ENCODE data around the gene RALY.

Gene RALY

GRCh38 chr20:34110025-34110744, 116.5 kb downstream of the RALY start:
- Histone ChIP-seq H3K36me3 (ENCODE audit: control insufficient read depth, insufficient read depth, low read length) (peaks cover 55% of the 10 kb centered on the region), H3K9ac (ENCODE audit: low read length) (peak overlapping the region; percentile 99), H3K27ac (ENCODE audit: low read depth, low read length) (no peak overlapping the region), H3K4me1 (ENCODE audit: control insufficient read depth, insufficient read depth, low read length) (peaks cover 4% of the 10 kb centered on the region; the same call in 1 of the 2 replicates), H3K9me3 (ENCODE audit: control insufficient read depth, insufficient read depth, low read depth, low read length) (no peaks in the 10 kb centered on the region), H3K4me3 (ENCODE audit: low read depth, low read length) (peak overlapping the region; percentile 89), H3K27me3 (ENCODE audit: control insufficient read depth, insufficient read depth, low read length) (no peaks in the 10 kb centered on the region)

- H3K9ac ChIP-seq (ENCODE audit: low read length), result peak overlapping the region; percentile 99
- peaks cover 47% of the 10 kb centered on the region for H3K36me3 ChIP-seq (ENCODE audit: control insufficient read depth, insufficient read depth, low read length)
- H3K9me3 ChIP-seq (ENCODE audit: control insufficient read depth, insufficient read depth, low read depth, low read length), result no peaks in the 10 kb centered on the region
- H3K27ac ChIP-seq (ENCODE audit: low read depth, low read length), result peak overlapping the region; percentile 99
- peak overlapping the region; percentile 89 for H3K4me3 ChIP-seq (ENCODE audit: low read depth, low read length)
- no peaks in the 10 kb centered on the region for H3K27me3 ChIP-seq (ENCODE audit: control insufficient read depth, insufficient read depth, low read length)
- H3K4me1 ChIP-seq (ENCODE audit: control insufficient read depth, insufficient read depth, low read length), result peaks cover 4% of the 10 kb centered on the region; the same call in 1 of the 2 replicates
Measured at GRCh38 chr20:34110745-34111641, 117.3 kb downstream of the RALY start.

- Histone ChIP-seq H3K27ac (ENCODE audit: low read depth, low read length) (peak within 1 kb of the TSS; percentile 99), H3K27me3 (ENCODE audit: control insufficient read depth, insufficient read depth, low read length) (no peaks in the 10 kb centered on the region), H3K9me3 (ENCODE audit: control insufficient read depth, insufficient read depth, low read depth, low read length) (no peaks in the 10 kb centered on the region), H3K36me3 (ENCODE audit: control insufficient read depth, insufficient read depth, low read length) (peaks cover 37% of the 10 kb centered on the region), H3K9ac (ENCODE audit: low read length) (peak within 1 kb of the TSS; percentile 99), H3K4me1 (ENCODE audit: control insufficient read depth, insufficient read depth, low read length) (peaks cover 4% of the 10 kb centered on the region; the same call in 1 of the 2 replicates), H3K4me3 (ENCODE audit: low read depth, low read length) (peak within 1 kb of the TSS; percentile 89)
Measured at GRCh38 chr20:34111702-34112599, 118.2 kb downstream of the RALY start, which contains the start of gene EIF2S2. TSS of gene EIF2S2 (minus strand) at chr20:34112243. CDS start at chr20:34112110, 133 bp downstream.

- Histone ChIP-seq H3K36me3 (ENCODE audit: control insufficient read depth, insufficient read depth, low read length) (peaks cover 30% of the 10 kb centered on the region), H3K9ac (ENCODE audit: low read length) (peak overlapping the region; percentile 99), H3K27ac (ENCODE audit: low read depth, low read length) (peak overlapping the region; percentile 99), H3K4me1 (ENCODE audit: control insufficient read depth, insufficient read depth, low read length) (peaks cover 4% of the 10 kb centered on the region; the same call in 1 of the 2 replicates), H3K27me3 (ENCODE audit: control insufficient read depth, insufficient read depth, low read length) (no peaks in the 10 kb centered on the region), H3K4me3 (ENCODE audit: low read depth, low read length) (peak overlapping the region; percentile 89), H3K9me3 (ENCODE audit: control insufficient read depth, insufficient read depth, low read depth, low read length) (no peaks in the 10 kb centered on the region)
Measured at GRCh38 chr20:34112600-34113101, 118.9 kb downstream of the RALY start.

GRCh38 chr20:34114809-34115208, 121.1 kb downstream of the RALY start:
- H3K27me3 ChIP-seq (ENCODE audit: control insufficient read depth, insufficient read depth, low read length), result no peaks in the 10 kb centered on the region
- H3K27ac ChIP-seq (ENCODE audit: low read depth, low read length), result no peak overlapping the region
- H3K4me1 ChIP-seq (ENCODE audit: control insufficient read depth, insufficient read depth, low read length), result peaks cover 4% of the 10 kb centered on the region; the same call in 1 of the 2 replicates
- H3K4me3 ChIP-seq (ENCODE audit: low read depth, low read length), result no peak overlapping the region
- no peak overlapping the region for H3K9ac ChIP-seq (ENCODE audit: low read length)
- H3K9me3 ChIP-seq (ENCODE audit: control insufficient read depth, insufficient read depth, low read depth, low read length), result no peaks in the 10 kb centered on the region
- peaks cover 10% of the 10 kb centered on the region for H3K36me3 ChIP-seq (ENCODE audit: control insufficient read depth, insufficient read depth, low read length)

GRCh38 chr20:34115232-34115631, 121.5 kb downstream of the RALY start:
- peaks cover 6% of the 10 kb centered on the region; the same call in 1 of the 2 replicates for H3K36me3 ChIP-seq (ENCODE audit: control insufficient read depth, insufficient read depth, low read length)
- no peak overlapping the region for H3K27ac ChIP-seq (ENCODE audit: low read depth, low read length)
- H3K4me3 ChIP-seq (ENCODE audit: low read depth, low read length), result no peak overlapping the region
- H3K4me1 ChIP-seq (ENCODE audit: control insufficient read depth, insufficient read depth, low read length), result peaks cover 2% of the 10 kb centered on the region; the same call in 1 of the 2 replicates
- no peak overlapping the region for H3K9ac ChIP-seq (ENCODE audit: low read length)
- no peaks in the 10 kb centered on the region for H3K9me3 ChIP-seq (ENCODE audit: control insufficient read depth, insufficient read depth, low read depth, low read length)
- H3K27me3 ChIP-seq (ENCODE audit: control insufficient read depth, insufficient read depth, low read length), result no peaks in the 10 kb centered on the region

GRCh38 chr20:34120213-34120612, 126.5 kb downstream of the RALY start:
- Histone ChIP-seq H3K4me3 (ENCODE audit: low read depth, low read length) (no peak overlapping the region), H3K27ac (ENCODE audit: low read depth, low read length) (no peak overlapping the region), H3K9me3 (ENCODE audit: control insufficient read depth, insufficient read depth, low read depth, low read length) (no peaks in the 10 kb centered on the region), H3K36me3 (ENCODE audit: control insufficient read depth, insufficient read depth, low read length) (no peaks in the 10 kb centered on the region), H3K9ac (ENCODE audit: low read length) (no peak overlapping the region), H3K4me1 (ENCODE audit: control insufficient read depth, insufficient read depth, low read length) (no peaks in the 10 kb centered on the region), H3K27me3 (ENCODE audit: control insufficient read depth, insufficient read depth, low read length) (no peaks in the 10 kb centered on the region)

GRCh38 chr20:34122274-34122980, 128.7 kb downstream of the RALY start:
- H3K4me3 ChIP-seq (ENCODE audit: low read depth, low read length), result no peak overlapping the region
- H3K9me3 ChIP-seq (ENCODE audit: control insufficient read depth, insufficient read depth, low read depth, low read length), result no peaks in the 10 kb centered on the region
- no peak overlapping the region for H3K9ac ChIP-seq (ENCODE audit: low read length)
- no peak overlapping the region for H3K27ac ChIP-seq (ENCODE audit: low read depth, low read length)
- no peaks in the 10 kb centered on the region for H3K27me3 ChIP-seq (ENCODE audit: control insufficient read depth, insufficient read depth, low read length)
- no peaks in the 10 kb centered on the region for H3K36me3 ChIP-seq (ENCODE audit: control insufficient read depth, insufficient read depth, low read length)
- H3K4me1 ChIP-seq (ENCODE audit: control insufficient read depth, insufficient read depth, low read length), result no peaks in the 10 kb centered on the region

GRCh38 chr20:34123309-34123708, 129.6 kb downstream of the RALY start:
- Histone ChIP-seq H3K9me3 (ENCODE audit: control insufficient read depth, insufficient read depth, low read depth, low read length) (no peaks in the 10 kb centered on the region), H3K9ac (ENCODE audit: low read length) (no peak overlapping the region), H3K4me1 (ENCODE audit: control insufficient read depth, insufficient read depth, low read length) (no peaks in the 10 kb centered on the region), H3K27me3 (ENCODE audit: control insufficient read depth, insufficient read depth, low read length) (no peaks in the 10 kb centered on the region), H3K4me3 (ENCODE audit: low read depth, low read length) (no peak overlapping the region), H3K36me3 (ENCODE audit: control insufficient read depth, insufficient read depth, low read length) (no peaks in the 10 kb centered on the region), H3K27ac (ENCODE audit: low read depth, low read length) (no peak overlapping the region)

Measured in HUES6 (cell line).